AG20443 (cell line): Measurements from ENCODE around the gene CADPS.

ENCODE experiments used
- DNase-seq: peaks from one replicate; pipeline ENCODE4 v3.0.0; 2012; ENCODE audit warnings: low spot score, mixed read lengths

The CADPS gene

GRCh38 chr3:62501289-62501668 lies 373.9 kb downstream of the CADPS start:
- no peak for DNase-seq

GRCh38 chr3:62500556-62501288 lies 374.5 kb downstream of the CADPS start:
- no peak for DNase-seq

- DNase-seq, result no peak
Observed at GRCh38 chr3:62497156-62497555, 378.1 kb downstream of the CADPS start.

- no peak for DNase-seq
Observed at GRCh38 chr3:62496503-62496902, 378.7 kb downstream of the CADPS start.

- no peak for DNase-seq
Observed at GRCh38 chr3:62493109-62493801, 382.0 kb downstream of the CADPS start.

GRCh38 chr3:62482961-62483360 lies 392.3 kb downstream of the CADPS start:
- no peak for DNase-seq

GRCh38 chr3:62481962-62482361 lies 393.3 kb downstream of the CADPS start:
- no peak for DNase-seq

GRCh38 chr3:62480056-62480455 lies 395.2 kb downstream of the CADPS start:
- no peak for DNase-seq

GRCh38 chr3:62479326-62479725 lies 395.9 kb downstream of the CADPS start:
- DNase-seq, result no peak

- DNase-seq, result no peak
Observed at GRCh38 chr3:62475306-62475705, 399.9 kb downstream of the CADPS start.

GRCh38 chr3:62467966-62468722 lies 407.1 kb downstream of the CADPS start:
- no peak for DNase-seq

- no peak for DNase-seq
Observed at GRCh38 chr3:62462788-62463187, 412.4 kb downstream of the CADPS start.

GRCh38 chr3:62462104-62462762 lies 413.0 kb downstream of the CADPS start:
- DNase-seq, result no peak

- DNase-seq, result no peak
Observed at GRCh38 chr3:62454916-62455315, 420.3 kb downstream of the CADPS start.

- no peak for DNase-seq
Observed at GRCh38 chr3:62453448-62453847, 421.8 kb downstream of the CADPS start.

GRCh38 chr3:62451211-62451887 lies 423.9 kb downstream of the CADPS start:
- DNase-seq, result no peak

- DNase-seq, result no peak
Observed at GRCh38 chr3:62446337-62446940, 428.8 kb downstream of the CADPS start.

- DNase-seq, result no peak
Observed at GRCh38 chr3:62445275-62445674, 429.9 kb downstream of the CADPS start.

- DNase-seq, result no peak
Observed at GRCh38 chr3:62439978-62440377, 435.2 kb downstream of the CADPS start.

GRCh38 chr3:62439176-62439813 lies 435.9 kb downstream of the CADPS start:
- no peak for DNase-seq

- DNase-seq, result no peak
Observed at GRCh38 chr3:62436785-62437184, 438.4 kb downstream of the CADPS start.
